Spinal cord (tissue), 10 donors: ENCODE results near the gene TMEM31. TPM values are rescaled to one million over a fixed set of nuclear protein-coding genes. Genes with fewer than 3 reads are reported as not detected.

ENCODE experiments used
- DNase-seq, 6 donors: peaks; one replicate each; pipeline versions ENCODE4 v3.0.0 to v3.0.0-alpha.2; 2013 to 2015; ENCODE audit warnings: low spot score in 6 of 6, low read depth in 4 of 6
- H3K27ac ChIP-seq: one replicate; pipeline ENCODE4 v1.5.1; 2013; ENCODE audit warnings: low read depth, low read length, control low read depth
- H3K27me3 ChIP-seq: one replicate; pipeline ENCODE4 v1.6.1; 2013; ENCODE audit warnings: low read length; ENCODE audit not compliant: control insufficient read depth, insufficient read depth
- H3K36me3 ChIP-seq: one replicate; pipeline ENCODE4 v1.6.1; 2013; ENCODE audit warnings: low read length; ENCODE audit not compliant: control insufficient read depth, insufficient read depth
- H3K4me1 ChIP-seq: one replicate; pipeline ENCODE4 v1.6.1; 2013; ENCODE audit warnings: low read length; ENCODE audit not compliant: control insufficient read depth, insufficient read depth
- H3K4me3 ChIP-seq: one replicate; pipeline ENCODE4 v1.5.1; 2013; ENCODE audit warnings: low read depth, low read length, control low read depth
- H3K9me3 ChIP-seq: one replicate; pipeline ENCODE4 v1.6.1; 2013; ENCODE audit warnings: low read length; ENCODE audit not compliant: control insufficient read depth, insufficient read depth
- WGBS: methylation state at CpG from one replicate; pipeline ENCODE4 v1.1.5; 2013; ENCODE audit warnings: missing lambda C conversion rate; ENCODE audit not compliant: insufficient coverage; 5-methylcytosine and 5-hydroxymethylcytosine counted together
- polyA plus RNA-seq, 2 donors: library from polyadenylated mRNA; unstranded; fragments of 120-200 nt; gene quantifications; one replicate each; pipeline ENCODE4 v1.2.1, GENCODE V29; 2013; ENCODE audit not compliant: insufficient read length in 2 of 2
- total RNA-seq, 2 donors: library from RNA; depleted of rRNA in 1 of 2; stranded (reverse); fragments of 120-200 nt in 1 of 2; fragments of >200 nt in 1 of 2; gene quantifications; one replicate each; pipeline versions ENCODE4 v1.2.3 to v1.2.4, GENCODE V29; 2013 to 2014
- donor health status: healthy.

Gene TMEM31
- total and polyA plus RNA-seq, 4 donors: 0.44 to 0.68 TPM; not detected in 2

DNA sequence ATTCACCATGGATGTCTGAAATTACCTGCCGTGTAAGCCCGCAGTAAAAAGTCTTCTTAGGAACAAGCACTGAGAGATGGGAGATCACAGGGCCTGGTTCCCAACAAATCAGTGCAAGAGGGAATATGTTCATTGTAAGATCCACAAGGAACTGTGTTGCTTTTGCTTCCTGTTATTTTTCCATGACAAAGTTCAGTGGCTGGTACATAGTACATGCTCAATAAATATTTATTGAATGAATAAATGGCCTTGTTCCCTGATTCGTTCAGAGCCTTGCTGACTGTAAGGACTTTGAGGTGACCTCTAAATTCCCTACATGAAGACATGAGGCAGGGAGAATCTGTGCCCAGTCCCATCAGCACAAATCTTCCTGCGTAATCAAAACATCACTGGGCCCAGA lies 7.4 kb downstream of the TMEM31 start:
- Histone ChIP-seq H3K27ac (no peak overlapping the region), H3K4me1 (no peaks in the 10 kb centered on the region), H3K4me3 (no peak overlapping the region), H3K27me3 (peaks cover 12% of the 10 kb centered on the region), H3K36me3 (no peaks in the 10 kb centered on the region), H3K9me3 (no peaks in the 10 kb centered on the region)
- WGBS: 100% methylated on average over 2 of the region's 4 CpGs
- no peak for DNase-seq

DNA sequence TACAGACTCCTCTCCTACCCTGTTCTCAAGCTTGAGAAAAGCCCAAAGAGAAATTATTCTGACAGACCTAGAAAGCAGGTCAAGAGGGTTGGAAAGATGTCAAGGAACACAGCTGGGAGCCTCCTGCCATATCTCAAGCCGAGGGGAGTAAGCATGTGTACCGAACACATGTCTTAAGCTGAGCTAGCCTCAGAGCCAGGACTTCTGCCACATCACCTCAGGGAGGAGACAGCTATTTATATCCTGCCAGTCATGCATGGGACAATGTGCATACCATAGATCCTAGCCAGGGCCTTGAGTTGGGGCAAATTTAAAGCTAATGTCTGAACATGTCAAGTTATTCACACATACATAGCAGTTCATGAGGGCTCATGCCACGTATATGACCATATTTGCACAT lies 11.8 kb downstream of the TMEM31 start:
- Histone ChIP-seq H3K27ac (no peak overlapping the region), H3K4me3 (no peak overlapping the region), H3K9me3 (no peaks in the 10 kb centered on the region), H3K4me1 (peaks cover 3% of the 10 kb centered on the region), H3K36me3 (no peaks in the 10 kb centered on the region), H3K27me3 (peaks cover 17% of the 10 kb centered on the region)
- no peak for DNase-seq
- WGBS: 50% methylated on average over 1 of the region's 3 CpGs

DNA sequence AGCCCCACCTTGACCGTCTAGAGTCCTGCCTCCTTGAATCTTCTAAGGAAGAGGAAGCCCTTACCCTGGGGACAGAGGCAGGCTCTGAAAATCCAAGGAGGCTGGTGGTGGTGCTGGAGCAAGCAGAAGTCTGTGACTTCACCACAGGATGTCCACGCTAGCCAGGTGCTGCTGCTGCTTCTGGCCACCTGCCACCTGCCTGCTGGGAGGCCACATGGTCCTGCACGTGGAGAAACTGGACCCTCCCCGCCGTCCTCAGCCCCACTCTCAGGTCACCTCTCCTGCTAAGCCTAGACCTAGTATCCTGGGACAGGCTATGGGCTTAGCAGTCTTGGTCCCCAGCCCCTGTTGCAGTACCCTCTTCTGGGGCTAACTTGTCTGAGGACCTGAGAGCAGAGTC lies 15.8 kb downstream of the TMEM31 start:
- DNase-seq: no peak
- H3K9me3 ChIP-seq: no peaks in the 10 kb centered on the region
- H3K4me1 ChIP-seq: peaks cover 13% of the 10 kb centered on the region
- peaks cover 29% of the 10 kb centered on the region for H3K27me3 ChIP-seq
- no peaks in the 10 kb centered on the region for H3K36me3 ChIP-seq
- H3K27ac ChIP-seq: no peak overlapping the region
- 70% methylated on average over 5 of the region's 5 CpGs for WGBS
- no peak overlapping the region for H3K4me3 ChIP-seq

DNA sequence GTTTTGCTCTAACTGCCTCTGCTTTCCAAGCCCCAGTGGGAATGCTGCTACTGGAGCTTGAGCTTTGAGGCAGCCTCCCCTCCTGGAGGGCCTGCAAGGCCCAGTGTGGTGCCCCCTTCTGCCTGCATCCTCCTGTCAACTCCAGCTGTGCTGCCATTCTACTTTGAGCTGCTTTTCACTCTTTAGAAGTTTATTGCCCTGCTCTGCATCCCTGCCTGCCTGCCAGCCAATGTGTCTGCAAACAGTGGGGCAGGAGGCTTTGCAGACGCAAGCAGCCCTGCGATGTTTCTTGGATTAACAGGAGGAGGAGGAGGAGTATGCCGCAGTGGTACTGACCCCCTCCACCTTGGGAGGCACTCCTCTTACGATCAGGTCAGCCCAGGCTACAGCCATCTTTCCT lies 16.4 kb downstream of the TMEM31 start:
- no CpG with 5 or more reads among the region's 4 CpGs for WGBS
- H3K27ac ChIP-seq: no peak overlapping the region
- H3K9me3 ChIP-seq: no peaks in the 10 kb centered on the region
- peaks cover 28% of the 10 kb centered on the region for H3K27me3 ChIP-seq
- H3K36me3 ChIP-seq: no peaks in the 10 kb centered on the region
- peaks cover 13% of the 10 kb centered on the region for H3K4me1 ChIP-seq
- DNase-seq: no peak
- H3K4me3 ChIP-seq: no peak overlapping the region

DNA sequence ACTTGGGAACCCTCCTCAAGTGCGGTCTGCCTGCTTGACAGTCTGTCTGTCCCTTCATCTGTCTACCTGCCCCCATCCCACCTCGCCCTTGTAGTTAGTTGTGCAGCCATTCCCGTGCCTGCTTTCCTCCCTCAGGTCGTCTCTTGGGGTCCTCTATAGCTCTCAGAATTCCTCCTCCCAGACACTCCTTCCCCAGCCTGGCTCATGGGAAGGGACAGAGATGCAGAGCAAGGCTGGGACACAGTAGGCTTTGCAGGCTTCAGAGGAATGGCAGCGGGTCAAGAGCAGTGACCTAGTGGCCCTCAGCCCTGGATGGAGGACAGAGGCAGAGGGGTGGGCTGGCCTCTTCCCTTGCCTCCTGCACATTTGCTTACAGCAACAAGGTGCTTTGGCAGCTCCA lies 18.3 kb downstream of the TMEM31 start:
- Histone ChIP-seq H3K36me3 (no peaks in the 10 kb centered on the region), H3K27me3 (peaks cover 27% of the 10 kb centered on the region), H3K27ac (no peak overlapping the region), H3K4me3 (no peak overlapping the region), H3K9me3 (no peaks in the 10 kb centered on the region), H3K4me1 (peaks cover 13% of the 10 kb centered on the region)
- DNase-seq: no peak
- WGBS: 51% methylated on average over 3 of the region's 5 CpGs

DNA sequence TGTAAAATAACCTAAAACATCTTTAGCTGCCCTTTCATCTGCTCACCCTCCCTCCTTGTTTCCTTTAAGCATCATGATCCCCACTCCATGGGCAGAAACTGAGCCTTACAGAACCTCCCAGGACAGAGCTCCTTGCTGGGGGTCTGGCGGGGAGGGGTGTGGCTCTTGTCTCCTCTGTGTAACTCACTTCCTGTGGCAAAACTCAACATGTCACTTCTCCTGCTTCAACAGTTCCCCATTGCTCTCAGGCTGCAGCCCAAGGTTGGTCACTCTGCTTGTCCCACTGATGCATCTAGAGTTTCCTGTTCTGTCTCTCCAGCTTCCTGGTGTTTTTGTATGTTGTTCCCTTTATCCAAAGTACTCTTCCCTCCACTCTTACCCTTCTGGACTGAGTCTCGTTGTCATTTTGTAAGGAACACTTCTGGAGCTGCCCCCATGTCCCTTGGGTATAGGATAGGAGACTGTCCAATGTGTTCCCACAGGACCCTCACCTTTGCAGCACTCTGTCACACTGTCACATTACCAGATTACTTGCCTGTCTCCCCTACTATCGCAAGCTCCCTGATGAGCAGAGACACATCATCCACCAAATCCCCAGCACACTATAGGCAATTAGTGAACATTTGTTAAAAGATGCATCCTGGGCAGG lies 19.6 kb downstream of the TMEM31 start:
- Histone ChIP-seq H3K9me3 (no peaks in the 10 kb centered on the region), H3K4me1 (peaks cover 13% of the 10 kb centered on the region), H3K27ac (no peak overlapping the region), H3K27me3 (peaks cover 23% of the 10 kb centered on the region), H3K36me3 (no peaks in the 10 kb centered on the region), H3K4me3 (no peak overlapping the region)
- DNase-seq: no peak
- 92% methylated on average over 2 of the region's 3 CpGs for WGBS

DNA sequence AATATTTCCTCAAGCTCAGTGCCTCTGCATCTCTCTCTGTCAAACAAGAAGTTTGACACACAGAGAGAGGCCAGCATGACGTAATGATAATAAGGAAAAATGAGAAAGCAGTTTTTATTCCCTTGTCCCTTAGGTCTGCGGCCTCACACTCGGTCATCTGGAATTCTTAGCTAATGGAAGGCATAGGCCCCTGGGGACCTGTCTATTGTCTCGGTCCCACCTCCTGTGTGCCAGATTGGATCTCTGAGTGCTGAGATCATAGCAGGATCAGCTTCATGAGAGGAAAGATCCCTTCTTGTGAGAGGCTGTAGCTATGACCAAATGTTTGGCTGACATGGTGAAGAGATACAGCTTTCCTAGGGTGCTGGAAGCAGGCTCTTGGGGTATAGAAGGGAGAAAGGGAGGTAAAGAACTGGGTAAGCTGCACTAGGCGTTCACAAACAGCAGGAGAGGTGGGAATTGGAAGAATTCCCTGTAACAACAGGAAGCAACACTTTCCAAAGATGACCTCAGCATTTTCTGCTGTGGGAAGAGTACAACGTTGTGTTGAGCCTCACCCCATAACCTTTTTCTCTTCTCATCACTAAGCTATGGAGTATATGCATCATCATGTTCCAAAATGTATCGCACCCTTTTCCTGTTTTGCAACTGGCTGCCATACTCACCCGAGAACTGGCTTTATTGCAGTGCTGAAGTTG lies 20.2 kb downstream of the TMEM31 start:
- Histone ChIP-seq H3K27ac (no peak overlapping the region), H3K27me3 (peaks cover 23% of the 10 kb centered on the region)
- 34% methylated on average over 5 of the region's 8 CpGs for WGBS

DNA sequence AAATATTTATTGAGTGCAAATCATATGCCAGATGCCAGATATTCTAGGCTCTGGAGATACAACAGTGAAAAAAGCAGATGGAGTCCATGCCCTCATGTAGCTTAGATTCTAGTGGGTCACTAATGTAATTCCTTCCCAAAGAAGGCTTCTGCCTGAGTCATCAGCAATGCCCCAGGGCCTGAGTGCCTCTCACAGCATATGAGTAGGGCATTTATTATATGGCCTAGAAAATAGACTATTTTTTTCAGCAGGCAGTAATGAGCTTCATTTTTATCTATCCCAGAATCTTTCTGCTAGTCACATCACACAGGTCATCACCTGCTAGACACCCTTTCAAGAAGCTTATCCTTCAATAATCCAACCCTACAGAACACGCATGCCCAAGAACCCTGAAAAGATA lies 22.3 kb downstream of the TMEM31 start:
- Histone ChIP-seq H3K4me3 (no peak overlapping the region), H3K36me3 (no peaks in the 10 kb centered on the region), H3K9me3 (no peaks in the 10 kb centered on the region), H3K27ac (no peak overlapping the region), H3K4me1 (peaks cover 8% of the 10 kb centered on the region), H3K27me3 (peaks cover 12% of the 10 kb centered on the region)
- no peak for DNase-seq
- no CpG with 5 or more reads among the region's 1 CpG for WGBS

More for the DNA sequence above, 20.2 kb downstream of the TMEM31 start:
- H3K9me3 ChIP-seq: no peaks in the 10 kb centered on the region
- peak in 1 of 6 donors; percentile 23 for DNase-seq
- no peaks in the 10 kb centered on the region for H3K36me3 ChIP-seq
- H3K4me1 ChIP-seq: peaks cover 13% of the 10 kb centered on the region
- no peak overlapping the region for H3K4me3 ChIP-seq

DNA sequence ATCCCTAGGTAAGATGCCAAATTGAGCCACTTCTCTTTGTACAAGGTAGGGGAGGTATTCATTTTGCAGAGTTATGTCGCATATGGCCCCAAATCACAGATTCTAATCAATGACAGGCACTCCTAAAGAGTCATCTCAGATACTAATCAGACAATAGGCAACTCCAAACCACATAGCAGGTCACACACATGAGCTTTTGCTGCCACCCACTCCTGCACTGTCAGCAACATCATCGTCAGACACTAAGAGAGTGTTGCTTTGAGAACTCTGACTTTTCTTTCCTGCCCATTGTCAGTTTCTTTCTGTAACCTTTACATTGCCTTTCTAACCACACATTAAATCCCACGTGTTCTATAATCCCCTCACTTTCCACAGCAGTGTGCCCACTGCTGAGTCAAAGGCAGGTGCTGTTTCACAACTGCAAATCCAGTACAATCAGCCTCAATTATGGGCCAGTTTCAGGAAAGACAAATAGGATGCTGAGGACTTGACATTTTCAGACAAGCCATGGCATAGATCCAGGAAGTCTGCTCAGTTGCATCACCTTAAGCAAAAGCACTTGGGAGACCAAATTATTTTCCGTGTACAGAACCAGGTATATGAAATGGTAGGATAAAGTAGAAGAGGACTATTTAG lies 23.5 kb downstream of the TMEM31 start:
- WGBS: 46% methylated on average over 3 of the region's 4 CpGs
- H3K27ac ChIP-seq: no peak overlapping the region
- no peak for DNase-seq
- peaks cover 9% of the 10 kb centered on the region for H3K27me3 ChIP-seq
- no peaks in the 10 kb centered on the region for H3K9me3 ChIP-seq
- H3K4me3 ChIP-seq: no peak overlapping the region
- H3K36me3 ChIP-seq: no peaks in the 10 kb centered on the region
- H3K4me1 ChIP-seq: no peaks in the 10 kb centered on the region

DNA sequence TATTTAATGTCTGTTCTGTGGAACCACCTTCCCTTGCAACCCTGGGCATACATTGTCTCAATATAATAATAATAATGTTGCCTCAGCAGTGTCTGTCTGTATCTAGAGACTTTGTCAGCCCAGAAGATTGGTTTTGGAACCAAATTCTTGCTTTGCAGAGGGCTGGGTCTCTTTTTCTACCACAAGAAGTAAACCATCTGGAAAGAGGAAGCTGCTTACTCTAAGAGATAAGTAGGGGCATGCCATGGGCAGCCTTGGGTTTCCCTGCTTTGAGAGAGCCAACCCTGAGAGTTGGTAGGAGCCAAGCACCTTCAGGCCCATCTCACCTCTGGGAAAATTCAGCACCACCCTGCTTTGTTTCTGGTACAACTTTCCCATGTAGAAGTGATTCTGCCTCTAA lies 27.0 kb downstream of the TMEM31 start:
- Histone ChIP-seq H3K4me3 (no peak overlapping the region), H3K4me1 (no peaks in the 10 kb centered on the region), H3K36me3 (no peaks in the 10 kb centered on the region), H3K27ac (no peak overlapping the region), H3K9me3 (no peaks in the 10 kb centered on the region), H3K27me3 (peaks cover 9% of the 10 kb centered on the region)
- DNase-seq: no peak
